ENCODE data around the gene PCBP3.

Gene PCBP3

GRCh38 chr21:45821315-45821962 lies 177.9 kb downstream of the PCBP3 start:
- H3K4me3 ChIP-seq (ENCODE audit: insufficient read depth, low read length, poor library complexity, severe bottlenecking), result no peak overlapping the region
- H3K27ac ChIP-seq (ENCODE audit: low read depth, low read length), result no peak overlapping the region
- H3K9me3 ChIP-seq (ENCODE audit: insufficient read depth, low read length), result no peaks in the 10 kb centered on the region
- H3K36me3 ChIP-seq (ENCODE audit: low read length), result no peaks in the 10 kb centered on the region
- H2AFZ ChIP-seq (ENCODE audit: low read depth, low read length, severe bottlenecking), result no peak overlapping the region
- TF ChIP-seq EZH2phosphoT487 (conservative IDR thresholded peaks at IDR 0.05; ENCODE audit: low read length) (no peak), CTCF (IDR thresholded peaks at IDR 0.05; ENCODE audit: insufficient read depth, low read length, poor library complexity, severe bottlenecking) (no peak)
- H3F3A ChIP-seq (ENCODE audit: insufficient read depth), result no peaks in the 10 kb centered on the region
- H3K79me2 ChIP-seq (ENCODE audit: insufficient read depth, low read length), result no peaks in the 10 kb centered on the region
- no peaks in the 10 kb centered on the region for H4K20me1 ChIP-seq (ENCODE audit: low read depth, low read length)
- H3K9me2 ChIP-seq (replicated peaks; ENCODE audit: insufficient read depth, low read length), result no peaks in the 10 kb centered on the region
- H3K27me3 ChIP-seq (ENCODE audit: low read length), result no peaks in the 10 kb centered on the region
- H3K4me2 ChIP-seq (ENCODE audit: low read depth, low read length, poor library complexity, severe bottlenecking), result no peak overlapping the region
- H3K9ac ChIP-seq (ENCODE audit: low read length), result no peak overlapping the region

- Histone ChIP-seq H3K79me2 (ENCODE audit: insufficient read depth, low read length) (no peaks in the 10 kb centered on the region), H2AFZ (ENCODE audit: low read depth, low read length, severe bottlenecking) (no peak overlapping the region), H3K9me3 (ENCODE audit: insufficient read depth, low read length) (no peaks in the 10 kb centered on the region), H3K27ac (ENCODE audit: low read depth, low read length) (no peak overlapping the region), H3K4me3 (ENCODE audit: insufficient read depth, low read length, poor library complexity, severe bottlenecking) (no peak overlapping the region), H4K20me1 (ENCODE audit: low read depth, low read length) (no peaks in the 10 kb centered on the region), H3K4me2 (ENCODE audit: low read depth, low read length, poor library complexity, severe bottlenecking) (no peak overlapping the region), H3F3A (ENCODE audit: insufficient read depth) (no peaks in the 10 kb centered on the region), H3K36me3 (ENCODE audit: low read length) (no peaks in the 10 kb centered on the region), H3K9me2 (replicated peaks; ENCODE audit: insufficient read depth, low read length) (no peaks in the 10 kb centered on the region), H3K9ac (ENCODE audit: low read length) (no peak overlapping the region), H3K27me3 (ENCODE audit: low read length) (no peaks in the 10 kb centered on the region)
- TF ChIP-seq CTCF (IDR thresholded peaks at IDR 0.05; ENCODE audit: insufficient read depth, low read length, poor library complexity, severe bottlenecking) (no peak), EZH2phosphoT487 (conservative IDR thresholded peaks at IDR 0.05; ENCODE audit: low read length) (no peak)
Measured at GRCh38 chr21:45821998-45822397, 178.5 kb downstream of the PCBP3 start.

GRCh38 chr21:45822429-45823099 lies 179.0 kb downstream of the PCBP3 start:
- Histone ChIP-seq H3K9ac (ENCODE audit: low read length) (no peak overlapping the region), H3K9me3 (ENCODE audit: insufficient read depth, low read length) (no peaks in the 10 kb centered on the region), H3K27me3 (ENCODE audit: low read length) (no peaks in the 10 kb centered on the region), H3K4me2 (ENCODE audit: low read depth, low read length, poor library complexity, severe bottlenecking) (no peak overlapping the region), H3K79me2 (ENCODE audit: insufficient read depth, low read length) (no peaks in the 10 kb centered on the region), H3K9me2 (replicated peaks; ENCODE audit: insufficient read depth, low read length) (no peaks in the 10 kb centered on the region), H3K36me3 (ENCODE audit: low read length) (no peaks in the 10 kb centered on the region), H2AFZ (ENCODE audit: low read depth, low read length, severe bottlenecking) (no peak overlapping the region), H3K4me3 (ENCODE audit: insufficient read depth, low read length, poor library complexity, severe bottlenecking) (no peak overlapping the region), H3K27ac (ENCODE audit: low read depth, low read length) (no peak overlapping the region), H4K20me1 (ENCODE audit: low read depth, low read length) (no peaks in the 10 kb centered on the region), H3F3A (ENCODE audit: insufficient read depth) (no peaks in the 10 kb centered on the region)
- no peak for TF ChIP-seq CTCF (IDR thresholded peaks at IDR 0.05; ENCODE audit: insufficient read depth, low read length, poor library complexity, severe bottlenecking)
- no peak for TF ChIP-seq EZH2phosphoT487 (conservative IDR thresholded peaks at IDR 0.05; ENCODE audit: low read length)

Data from SU-DHL-6 (cell line).